ENCODE data around the gene NT5C1B. TPM values are rescaled to one million over a fixed set of nuclear protein-coding genes. Genes with fewer than 3 reads are reported as not detected.

The NT5C1B gene
- total RNA-seq, 2 donors from 2014 or later, result not detected

DNA sequence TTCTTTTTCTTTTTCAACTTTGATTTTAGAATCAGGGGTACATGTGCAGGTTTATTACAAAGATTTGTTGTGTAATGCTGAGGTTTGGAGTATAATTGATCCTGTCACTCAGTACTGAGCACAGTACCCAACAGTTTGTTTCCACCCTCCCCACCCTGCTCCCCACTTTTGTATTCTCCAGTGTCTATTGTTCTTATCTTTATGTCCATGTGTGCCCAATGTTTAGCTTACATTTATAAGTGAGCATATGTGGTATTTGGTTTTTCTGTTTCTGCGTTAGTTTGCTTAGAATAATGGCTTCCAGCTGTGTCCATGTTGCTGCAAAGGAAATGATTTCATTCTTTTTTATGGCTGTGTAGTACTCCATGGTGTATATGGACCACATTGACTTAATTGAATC is 72.0 kb downstream of the NT5C1B start:
- WGBS, 2 experiments (ENCODE audit: insufficient coverage in 1 of 2, insufficient read length in 1 of 2), result 91% methylated on average over 1 of the region's 1 CpG; no CpG with 5 or more reads in 1 of the 2 experiments
- H3K4me3 Mint-ChIP-seq, result no peak overlapping the region
- no peaks in the 10 kb centered on the region for H3K9me3 Mint-ChIP-seq
- H3K36me3 Mint-ChIP-seq (ENCODE audit: low read depth), result no peaks in the 10 kb centered on the region
- no peak overlapping the region for H3K27ac Mint-ChIP-seq
- no peak overlapping the region for H3K27ac ChIP-seq (ENCODE audit: low read depth, low read length)
- H3K9me3 ChIP-seq (ENCODE audit: control insufficient read depth, low read length), result no peaks in the 10 kb centered on the region
- H3K9ac ChIP-seq (ENCODE audit: extremely low read depth, low read length, poor library complexity, severe bottlenecking), result no peak overlapping the region
- H3K4me1 Mint-ChIP-seq, result peaks cover 8% of the 10 kb centered on the region
- no peak overlapping the region for H3K4me3 ChIP-seq (ENCODE audit: low read length)
- H3K4me1 ChIP-seq (ENCODE audit: control insufficient read depth, insufficient read depth, low read length), result no peaks in the 10 kb centered on the region
- H3K27me3 Mint-ChIP-seq (ENCODE audit: insufficient read depth), result no peaks in the 10 kb centered on the region
- H3K36me3 ChIP-seq (ENCODE audit: control insufficient read depth, insufficient read depth, low read length), result no peaks in the 10 kb centered on the region
- no peak for DNase-seq
- TF ChIP-seq, protein P1, sequence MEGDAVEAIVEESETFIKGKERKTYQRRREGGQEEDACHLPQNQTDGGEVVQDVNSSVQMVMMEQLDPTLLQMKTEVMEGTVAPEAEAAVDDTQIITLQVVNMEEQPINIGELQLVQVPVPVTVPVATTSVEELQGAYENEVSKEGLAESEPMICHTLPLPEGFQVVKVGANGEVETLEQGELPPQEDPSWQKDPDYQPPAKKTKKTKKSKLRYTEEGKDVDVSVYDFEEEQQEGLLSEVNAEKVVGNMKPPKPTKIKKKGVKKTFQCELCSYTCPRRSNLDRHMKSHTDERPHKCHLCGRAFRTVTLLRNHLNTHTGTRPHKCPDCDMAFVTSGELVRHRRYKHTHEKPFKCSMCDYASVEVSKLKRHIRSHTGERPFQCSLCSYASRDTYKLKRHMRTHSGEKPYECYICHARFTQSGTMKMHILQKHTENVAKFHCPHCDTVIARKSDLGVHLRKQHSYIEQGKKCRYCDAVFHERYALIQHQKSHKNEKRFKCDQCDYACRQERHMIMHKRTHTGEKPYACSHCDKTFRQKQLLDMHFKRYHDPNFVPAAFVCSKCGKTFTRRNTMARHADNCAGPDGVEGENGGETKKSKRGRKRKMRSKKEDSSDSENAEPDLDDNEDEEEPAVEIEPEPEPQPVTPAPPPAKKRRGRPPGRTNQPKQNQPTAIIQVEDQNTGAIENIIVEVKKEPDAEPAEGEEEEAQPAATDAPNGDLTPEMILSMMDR (conservative IDR thresholded peaks at IDR 0.05), result no peak
- H3K27me3 ChIP-seq (ENCODE audit: control insufficient read depth, insufficient read depth, low read length, poor library complexity, severe bottlenecking), result no peaks in the 10 kb centered on the region

DNA sequence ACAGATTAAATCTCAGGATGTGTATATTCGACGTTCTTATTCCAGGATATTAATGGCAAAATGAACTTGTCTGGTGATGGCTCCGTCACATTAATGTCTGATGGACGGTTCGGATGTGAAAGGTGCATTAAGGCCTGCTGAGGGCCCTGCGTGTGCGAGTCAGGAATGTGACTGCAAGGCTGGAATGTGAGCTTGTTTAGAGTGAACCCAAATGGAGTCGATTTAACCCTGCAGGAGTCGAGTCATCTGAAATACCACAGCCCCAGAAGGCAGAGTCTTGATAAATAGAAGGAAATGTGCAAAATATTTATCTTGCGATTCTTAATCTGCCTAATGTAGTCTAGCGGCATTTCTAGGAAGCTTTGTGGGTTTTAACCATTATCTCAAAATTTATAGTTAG is 73.3 kb downstream of the NT5C1B start:
- no peaks in the 10 kb centered on the region for H3K9me3 ChIP-seq (ENCODE audit: control insufficient read depth, low read length)
- H3K27me3 ChIP-seq (ENCODE audit: control insufficient read depth, insufficient read depth, low read length, poor library complexity, severe bottlenecking), result no peaks in the 10 kb centered on the region
- peak; percentile 57 for DNase-seq
- H3K4me3 ChIP-seq (ENCODE audit: low read length), result no peak overlapping the region
- no peaks in the 10 kb centered on the region for H3K36me3 Mint-ChIP-seq (ENCODE audit: low read depth)
- peaks cover 2% of the 10 kb centered on the region for H3K4me1 Mint-ChIP-seq
- no peaks in the 10 kb centered on the region for H3K36me3 ChIP-seq (ENCODE audit: control insufficient read depth, insufficient read depth, low read length)
- no peak overlapping the region for H3K9ac ChIP-seq (ENCODE audit: extremely low read depth, low read length, poor library complexity, severe bottlenecking)
- no peak overlapping the region for H3K4me3 Mint-ChIP-seq
- no peaks in the 10 kb centered on the region for H3K9me3 Mint-ChIP-seq
- WGBS, 2 experiments (ENCODE audit: insufficient coverage in 1 of 2, insufficient read length in 1 of 2), result 69 to 82% methylated on average over 11 of the region's 11 CpGs
- H3K27me3 Mint-ChIP-seq (ENCODE audit: insufficient read depth), result no peaks in the 10 kb centered on the region
- TF ChIP-seq, protein P1 (conservative IDR thresholded peaks at IDR 0.05), result no peak
- H3K4me1 ChIP-seq (ENCODE audit: control insufficient read depth, insufficient read depth, low read length), result no peaks in the 10 kb centered on the region
- peak overlapping the region; percentile 59 for H3K27ac Mint-ChIP-seq
- H3K27ac ChIP-seq (ENCODE audit: low read depth, low read length), result no peak overlapping the region

DNA sequence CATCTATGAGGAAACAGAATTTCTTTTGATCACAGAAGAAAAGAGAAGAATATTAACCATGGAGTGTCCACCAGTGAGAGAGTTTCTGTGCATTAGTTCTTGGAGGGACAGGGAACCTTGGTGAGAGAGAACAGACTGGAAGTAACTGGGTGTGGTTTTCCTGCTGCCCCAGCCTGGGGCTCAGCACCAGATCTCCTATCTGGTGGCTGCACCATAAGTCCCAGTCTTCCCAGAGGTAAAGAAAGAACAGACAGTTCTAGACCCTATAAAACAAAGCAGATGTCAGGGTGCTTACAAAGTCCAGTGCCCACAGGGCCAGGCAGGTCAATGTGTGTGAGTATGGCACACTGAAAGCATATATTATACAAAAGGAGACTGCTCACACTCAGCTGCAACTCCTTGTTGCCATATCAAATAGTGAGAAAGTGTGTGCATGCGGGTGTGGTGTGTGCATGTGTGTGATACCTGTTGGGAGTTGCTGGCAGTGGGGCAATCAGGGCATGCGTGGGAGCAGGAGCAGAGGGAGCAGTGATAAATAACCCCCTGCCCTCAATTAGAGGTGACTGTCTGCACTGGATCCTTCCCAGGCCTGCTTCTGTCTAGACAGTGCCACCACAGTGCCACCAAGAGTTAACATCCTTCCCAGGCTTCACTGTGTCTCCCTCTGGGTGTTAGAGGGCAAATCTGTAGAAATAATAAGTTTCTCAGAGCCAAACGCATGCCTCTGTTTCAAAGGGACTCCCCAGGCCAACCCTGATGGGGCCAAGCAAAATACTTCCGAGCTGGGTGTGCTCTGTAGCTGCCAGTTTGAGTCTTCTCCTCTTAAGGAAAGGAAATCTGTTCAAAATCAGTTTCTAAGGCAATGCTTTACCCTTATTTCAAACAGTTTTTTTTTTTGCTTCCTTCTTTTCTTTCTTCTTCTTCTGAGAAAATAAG is 74.6 kb downstream of the NT5C1B start:
- TF ChIP-seq, protein P1 (conservative IDR thresholded peaks at IDR 0.05), result no peak
- H3K4me3 Mint-ChIP-seq, result no peak overlapping the region
- no peak overlapping the region for H3K27ac ChIP-seq (ENCODE audit: low read depth, low read length)
- H3K4me1 ChIP-seq (ENCODE audit: control insufficient read depth, insufficient read depth, low read length), result no peaks in the 10 kb centered on the region
- no peaks in the 10 kb centered on the region for H3K9me3 Mint-ChIP-seq
- H3K9me3 ChIP-seq (ENCODE audit: control insufficient read depth, low read length), result no peaks in the 10 kb centered on the region
- no peak overlapping the region for H3K4me3 ChIP-seq (ENCODE audit: low read length)
- H3K9ac ChIP-seq (ENCODE audit: extremely low read depth, low read length, poor library complexity, severe bottlenecking), result no peak overlapping the region
- H3K27ac Mint-ChIP-seq, result no peak overlapping the region
- H3K36me3 Mint-ChIP-seq (ENCODE audit: low read depth), result no peaks in the 10 kb centered on the region
- H3K36me3 ChIP-seq (ENCODE audit: control insufficient read depth, insufficient read depth, low read length), result no peaks in the 10 kb centered on the region
- no peaks in the 10 kb centered on the region for H3K27me3 ChIP-seq (ENCODE audit: control insufficient read depth, insufficient read depth, low read length, poor library complexity, severe bottlenecking)
- DNase-seq, result no peak
- H3K27me3 Mint-ChIP-seq (ENCODE audit: insufficient read depth), result no peaks in the 10 kb centered on the region
- 91 to 94% methylated on average over 2 to 4 of the region's 4 CpGs for WGBS, 2 experiments (ENCODE audit: insufficient coverage in 1 of 2, insufficient read length in 1 of 2)
- peaks cover 2% of the 10 kb centered on the region for H3K4me1 Mint-ChIP-seq

Other genes starting within 250 kb of the NT5C1B start
- 10 to 100 TPM; 22.6 to 23.0 TPM for gene RDH14, start 28.9 kb downstream of the NT5C1B start, total RNA-seq